Mammary epithelial cell (primary cell): ENCODE results near the gene SUN1.

Source experiments
- CTCF ChIP-seq, 2 donors: IDR thresholded peaks in 1 of 2; conservative IDR thresholded peaks in 1 of 2; 2 replicates each; pipeline ENCODE4 v1.5.1; 2011 to 2012; ENCODE audit warnings: inconsistent platforms in 2 of 2, low read length in 2 of 2, mild to moderate bottlenecking in 2 of 2, control low read depth in 1 of 2, low read depth in 1 of 2; ENCODE audit not compliant: insufficient read depth in 1 of 2; ENCODE audit errors: extremely low read depth in 1 of 2
- EZH2 ChIP-seq: IDR thresholded peaks from 2 replicates; pipeline ENCODE4 v1.6.1; 2012; ENCODE audit warnings: low read length, inconsistent platforms, borderline replicate concordance

- TF ChIP-seq EZH2 (no peak), CTCF (conservative IDR thresholded peaks at IDR 0.05 in 1 of 2, IDR thresholded peaks at IDR 0.05 in 1 of 2; ENCODE audit: extremely low read depth in 1 of 2, insufficient read depth in 1 of 2, low read depth in 1 of 2, low read length in 2 of 2) (no peak)
Observed at GRCh38 chr7:851204-851603, 18.9 kb downstream of the SUN1 start.
